GM19372 (cell line): ENCODE results near the gene CAPZA2.

Experiments used
- ATAC-seq: cut with Tn5 transposase; IDR thresholded peaks from one replicate; pipeline ENCODE4 v1.9.1; 2021; ENCODE audit warnings: mild to moderate bottlenecking, low read depth, moderate library complexity; ENCODE audit not compliant: unreplicated experiment

CAPZA2 gene

DNA sequence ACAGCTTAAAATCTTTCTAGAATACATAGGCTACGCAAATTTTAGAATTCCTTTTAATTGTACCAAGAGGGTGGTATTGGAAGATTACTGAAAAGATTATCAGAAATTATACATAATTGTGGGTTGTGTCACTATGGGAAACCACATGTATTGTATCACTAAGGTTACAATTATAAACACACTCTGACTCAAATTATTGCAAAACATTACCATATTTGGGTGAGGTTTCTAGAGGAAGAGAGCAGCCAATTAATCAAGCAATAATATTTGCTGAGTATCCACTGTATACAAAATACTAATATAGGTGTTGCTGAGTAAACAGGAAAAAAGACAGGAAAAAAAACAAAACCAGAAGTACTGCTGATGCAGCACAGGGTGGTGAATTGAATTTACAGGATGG is 3.1 kb upstream of the CAPZA2 start:
- ATAC-seq, result no peak

DNA sequence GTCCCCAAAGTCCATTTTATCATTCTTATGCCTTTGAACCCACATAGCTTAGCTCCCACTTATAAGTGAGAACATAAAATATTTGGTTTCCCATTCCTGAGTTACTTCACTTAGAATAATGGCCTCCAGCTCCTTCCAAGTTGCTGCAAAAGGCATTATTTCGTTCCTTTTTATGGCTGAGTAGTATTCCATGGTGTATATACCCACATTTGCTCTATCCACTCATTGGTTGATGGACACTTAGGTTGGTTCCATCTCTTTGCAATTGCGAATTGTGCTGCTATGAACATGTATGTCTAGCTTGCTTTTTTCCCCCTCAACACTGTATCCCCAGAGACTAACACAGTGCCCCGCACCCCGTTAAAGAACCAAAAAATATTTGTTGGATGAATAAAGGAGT is 670 bp upstream of the CAPZA2 start:
- ATAC-seq, result no peak

DNA sequence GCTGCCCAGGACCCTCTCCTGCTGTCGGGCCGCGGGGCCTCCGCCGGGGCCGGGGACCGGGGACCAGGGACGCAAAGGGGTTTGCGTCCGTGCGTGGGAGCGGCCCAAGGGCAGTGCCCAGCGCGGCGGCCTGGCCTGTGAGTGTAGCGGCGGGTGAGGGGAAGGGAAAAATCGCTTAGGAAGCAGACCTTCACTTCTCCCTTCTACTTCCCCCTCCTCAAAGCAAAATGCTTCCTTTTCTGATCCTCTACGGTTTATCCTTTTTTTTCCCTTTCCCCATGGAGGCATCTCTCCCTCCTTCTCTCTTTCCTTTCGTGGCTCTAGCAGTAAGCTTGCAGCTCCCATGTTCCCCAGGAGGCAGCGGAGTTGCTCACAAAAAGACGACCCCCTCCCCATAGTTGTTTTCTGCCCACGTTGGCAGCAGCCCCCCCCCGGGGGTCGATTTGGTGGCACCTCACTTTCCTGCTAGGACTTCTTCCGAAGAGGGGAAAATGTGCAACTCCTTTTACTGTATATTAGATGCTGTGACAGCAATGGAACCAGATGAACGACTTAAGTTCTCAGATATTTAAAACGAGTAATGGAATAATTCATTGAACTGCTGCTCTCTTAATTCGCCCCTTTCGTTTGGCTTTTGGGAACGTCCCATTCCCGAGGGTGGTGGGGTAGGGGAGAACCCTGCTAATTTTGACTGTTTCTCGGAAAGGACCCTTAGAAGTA is 724 bp downstream of the CAPZA2 start:
- peak; percentile 0 for ATAC-seq

DNA sequence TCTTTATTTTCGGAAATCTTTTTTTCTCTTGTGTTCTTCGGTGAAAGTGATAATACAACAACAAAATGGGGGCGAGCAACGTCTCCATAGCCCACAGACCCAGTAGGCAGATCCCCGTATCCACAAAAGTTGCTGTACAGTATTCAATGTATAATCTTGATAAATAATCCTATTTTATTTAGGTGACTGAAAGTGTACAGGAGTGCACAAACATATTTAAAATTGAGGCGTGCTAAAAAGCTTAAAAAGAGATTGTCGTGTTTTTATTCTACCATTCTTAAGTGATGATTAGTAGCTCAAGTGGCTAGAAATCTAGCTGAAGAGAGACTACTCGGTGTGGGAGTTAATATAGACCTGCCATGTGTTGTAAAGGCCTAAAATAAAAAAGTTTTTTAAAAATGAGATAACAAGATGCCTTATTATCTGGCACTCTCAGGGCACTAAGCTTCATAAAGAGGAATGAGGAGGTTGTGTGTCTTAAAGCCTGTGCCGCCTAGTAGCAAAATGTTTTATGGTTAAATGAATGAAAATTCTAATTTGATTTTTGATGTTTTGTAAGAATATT is 1.6 kb downstream of the CAPZA2 start:
- no peak for ATAC-seq

DNA sequence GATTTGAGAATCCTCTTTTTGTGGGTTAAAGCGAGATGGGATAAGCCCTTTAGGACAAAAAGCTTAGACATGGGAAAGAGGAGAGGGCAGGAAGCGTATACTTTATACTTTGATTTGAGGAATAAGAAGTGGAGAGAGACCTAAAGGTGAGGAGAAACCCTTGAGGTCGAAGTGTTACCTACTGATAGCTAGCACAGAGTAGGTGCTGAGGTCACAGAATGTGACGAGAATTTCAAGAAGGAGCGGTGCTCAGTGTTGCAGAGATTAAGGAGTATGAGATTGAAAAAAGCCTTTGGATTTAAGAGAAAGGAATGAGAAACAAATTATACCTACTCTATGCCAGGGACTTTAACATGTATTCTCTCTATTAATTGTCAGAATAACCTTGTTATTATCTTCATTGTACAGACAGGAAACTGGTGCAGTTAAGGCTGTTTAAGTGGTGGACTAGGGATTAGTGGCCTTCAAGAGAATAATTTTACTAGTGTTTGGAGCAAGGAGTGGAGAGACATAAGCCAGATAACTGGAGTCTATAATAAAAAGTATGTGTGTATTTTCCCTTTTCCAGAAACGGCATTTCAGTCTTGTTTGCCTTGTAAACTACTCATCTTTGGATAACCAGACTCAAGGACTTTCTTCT is 8.8 kb downstream of the CAPZA2 start:
- ATAC-seq, result no peak

DNA sequence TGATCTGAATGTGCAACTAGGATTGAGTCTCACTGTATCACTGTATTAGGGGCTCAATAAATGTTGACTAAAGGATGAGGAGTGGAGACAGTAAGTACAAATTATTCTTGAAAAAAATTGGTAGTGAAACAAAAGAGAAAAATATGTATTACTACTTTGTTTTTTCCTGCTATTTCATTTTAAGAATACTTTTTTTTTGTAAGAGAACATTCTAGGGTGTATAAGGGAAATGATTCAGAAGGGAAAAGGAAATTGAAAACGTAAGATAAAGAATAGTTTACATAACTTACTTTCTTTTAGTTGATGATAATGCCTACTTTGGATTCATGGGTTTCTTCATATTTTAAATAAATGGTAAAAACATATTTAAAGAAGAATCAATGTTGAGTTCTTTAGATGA is 9.6 kb downstream of the CAPZA2 start:
- ATAC-seq, result no peak

DNA sequence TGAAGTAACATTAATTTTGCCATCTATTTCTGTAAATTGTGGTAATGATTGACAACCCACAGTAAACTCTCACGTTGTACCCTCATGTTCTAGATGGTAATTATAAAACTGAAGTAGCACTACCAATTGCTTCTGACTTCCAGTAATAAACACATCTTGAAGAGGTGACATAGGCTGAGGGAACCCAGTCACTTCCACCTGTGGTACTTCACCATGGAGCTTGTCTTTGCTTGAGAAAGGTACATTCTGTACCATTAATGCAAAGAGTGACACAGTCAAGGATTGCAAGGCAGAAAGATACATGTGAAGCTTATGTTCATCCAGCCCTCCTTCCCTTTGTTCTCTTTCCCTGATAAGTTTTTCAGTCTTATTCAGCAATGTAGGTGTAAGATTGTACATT is 11.2 kb downstream of the CAPZA2 start:
- ATAC-seq, result no peak

DNA sequence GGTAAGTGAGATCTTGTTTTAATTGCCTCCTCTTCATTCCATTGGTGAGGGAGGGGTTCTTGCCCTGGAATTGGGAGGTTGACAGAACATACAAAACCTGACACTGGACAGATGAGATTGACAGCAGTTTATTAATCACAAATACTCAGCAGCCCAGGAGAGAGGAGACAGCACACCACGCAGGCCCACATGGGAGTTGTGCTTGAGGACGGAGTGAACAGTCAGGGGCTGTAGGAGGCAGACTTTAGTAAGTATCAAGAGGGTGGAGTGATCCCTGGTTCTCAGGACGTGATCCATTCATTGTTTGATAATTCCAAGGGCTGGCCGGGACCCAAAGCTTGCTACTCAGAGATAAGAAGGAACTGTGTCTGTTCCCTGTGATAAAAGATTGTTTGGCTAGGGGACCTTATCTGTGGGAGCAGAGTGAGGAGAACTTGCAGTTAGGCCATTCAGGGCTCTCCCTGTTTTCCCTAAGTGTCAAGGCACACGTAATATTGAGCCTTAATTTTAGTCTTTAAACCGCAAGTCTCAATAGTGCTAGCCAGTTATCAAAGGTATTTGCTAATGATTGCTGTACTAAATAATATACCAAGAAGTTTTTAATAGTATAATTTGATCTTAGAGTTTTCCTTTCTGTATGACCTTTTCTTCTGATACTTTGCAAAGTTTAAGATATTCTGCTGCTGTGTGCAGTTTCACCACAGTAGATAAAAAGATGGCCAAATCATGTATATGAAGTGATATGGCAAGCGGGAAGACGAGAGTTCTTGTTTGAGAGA is 14.5 kb downstream of the CAPZA2 start:
- no peak for ATAC-seq

DNA sequence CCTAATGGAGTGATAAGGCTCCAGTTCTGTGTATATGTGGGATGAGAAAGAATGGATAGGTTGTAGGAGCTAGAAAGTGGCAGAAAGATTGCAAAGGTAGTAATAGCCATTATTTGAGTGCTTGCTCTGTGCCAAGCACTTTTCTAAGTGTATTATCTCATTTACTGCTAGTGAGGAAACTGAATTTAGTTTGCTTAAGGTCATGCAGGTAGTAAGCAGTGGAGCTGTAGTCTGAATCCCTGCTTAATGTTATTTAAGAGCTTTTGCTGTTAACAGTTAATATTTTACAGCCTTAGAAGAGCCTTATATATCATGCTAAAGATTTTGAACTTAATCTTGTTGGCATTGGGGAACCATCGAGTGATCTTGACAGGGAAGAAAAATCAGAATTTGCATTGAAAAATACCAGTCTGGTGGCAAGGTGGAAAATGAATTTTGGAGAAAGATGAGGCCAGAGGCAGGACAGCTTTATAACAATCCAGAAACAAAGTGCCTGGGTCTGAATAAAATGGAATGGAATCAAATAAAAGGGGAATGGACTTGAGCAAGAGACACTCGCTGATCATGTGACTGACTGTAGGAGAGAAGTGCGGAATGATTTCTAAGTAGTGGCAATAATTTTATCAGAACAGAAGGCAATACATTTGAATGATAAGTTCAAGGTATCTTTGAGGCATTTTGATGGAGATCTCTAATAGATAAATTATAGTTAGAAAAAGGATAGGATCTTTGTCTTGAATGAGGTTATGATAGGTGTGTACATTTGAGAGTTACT is 15.2 kb downstream of the CAPZA2 start:
- no peak for ATAC-seq

DNA sequence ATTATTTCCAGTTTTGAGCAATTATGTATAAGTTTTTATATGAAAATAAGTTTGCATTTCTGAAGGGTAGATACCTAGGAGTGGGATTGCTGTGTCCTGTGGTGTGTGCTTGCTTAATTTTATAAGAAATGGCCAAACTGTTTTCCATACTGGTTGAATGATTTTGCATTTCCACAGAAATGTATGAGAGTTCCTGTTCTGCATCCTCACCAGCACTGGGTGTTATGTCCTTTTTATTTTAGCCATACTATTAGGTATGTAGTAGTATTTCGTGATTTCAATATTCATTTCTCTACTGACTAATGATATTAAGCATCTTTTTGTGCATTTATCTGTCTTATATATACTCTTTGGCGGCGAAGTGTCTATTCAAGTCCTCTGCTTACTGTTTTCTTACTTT is 22.3 kb downstream of the CAPZA2 start:
- ATAC-seq, result no peak

DNA sequence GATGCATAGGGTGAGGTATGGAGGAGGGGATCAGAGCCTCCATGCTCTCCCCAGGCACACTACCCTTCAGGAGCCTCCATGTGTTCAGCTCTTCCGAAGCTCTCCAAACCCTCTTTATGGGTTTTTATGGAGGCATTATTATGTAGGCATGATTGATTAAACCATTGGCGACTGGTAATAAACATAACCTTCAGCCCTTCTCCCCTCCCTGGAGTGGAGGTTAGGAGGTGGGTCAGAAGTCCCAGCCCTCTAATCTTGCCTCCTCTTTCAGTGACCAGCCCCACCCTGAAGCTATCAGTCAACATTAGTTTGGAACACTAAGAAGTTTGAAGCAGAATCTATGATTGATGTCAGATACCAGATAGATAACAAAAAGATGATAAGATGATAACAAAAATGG is 23.3 kb downstream of the CAPZA2 start:
- ATAC-seq, result no peak

DNA sequence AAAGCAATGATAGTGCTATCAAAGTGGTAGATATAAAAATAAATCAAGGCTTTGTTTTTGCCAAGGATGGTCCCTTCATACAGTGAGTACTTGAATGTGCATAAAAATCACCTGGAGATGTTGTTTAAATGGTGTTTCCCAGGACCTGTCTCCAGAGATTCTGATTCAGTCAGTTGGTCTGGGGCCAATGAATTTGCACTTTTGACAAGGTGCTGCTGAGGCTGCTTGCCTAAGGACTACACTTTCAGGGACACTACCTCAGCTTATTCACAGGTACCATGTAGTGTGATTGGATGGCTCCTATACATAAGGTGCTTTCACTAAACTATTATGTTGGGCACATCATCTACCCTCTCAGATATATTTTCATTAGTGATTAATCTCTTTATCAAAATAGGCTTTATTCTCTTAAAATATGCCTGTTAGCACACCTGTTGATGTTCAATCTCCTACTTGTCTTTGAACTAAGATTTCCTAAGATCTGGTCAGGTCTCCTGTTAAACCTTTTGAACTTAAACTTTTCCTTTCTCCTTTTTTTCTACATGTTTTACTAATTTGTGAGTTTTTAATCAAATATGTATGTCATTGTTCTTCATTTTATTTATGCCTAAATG is 24.3 kb downstream of the CAPZA2 start:
- ATAC-seq, result no peak

DNA sequence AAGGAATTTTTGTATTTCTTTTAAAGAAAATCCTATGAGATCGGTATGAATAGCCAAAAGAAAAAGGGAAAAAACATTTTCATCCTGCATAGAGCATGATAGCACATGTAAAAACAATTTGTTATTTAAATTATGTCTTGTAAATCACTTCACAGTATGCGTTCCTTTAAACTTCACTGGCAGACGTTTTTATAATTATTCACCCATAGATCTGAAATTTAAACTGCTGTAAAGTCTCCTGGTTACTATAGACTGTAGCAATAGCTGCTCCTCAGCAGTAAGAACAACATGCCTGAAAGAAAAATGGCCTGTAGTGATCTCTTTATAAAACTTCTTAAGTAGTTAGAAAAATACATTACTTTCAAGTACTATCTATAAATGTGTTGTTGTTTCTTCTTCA is 26.5 kb downstream of the CAPZA2 start:
- no peak for ATAC-seq

DNA sequence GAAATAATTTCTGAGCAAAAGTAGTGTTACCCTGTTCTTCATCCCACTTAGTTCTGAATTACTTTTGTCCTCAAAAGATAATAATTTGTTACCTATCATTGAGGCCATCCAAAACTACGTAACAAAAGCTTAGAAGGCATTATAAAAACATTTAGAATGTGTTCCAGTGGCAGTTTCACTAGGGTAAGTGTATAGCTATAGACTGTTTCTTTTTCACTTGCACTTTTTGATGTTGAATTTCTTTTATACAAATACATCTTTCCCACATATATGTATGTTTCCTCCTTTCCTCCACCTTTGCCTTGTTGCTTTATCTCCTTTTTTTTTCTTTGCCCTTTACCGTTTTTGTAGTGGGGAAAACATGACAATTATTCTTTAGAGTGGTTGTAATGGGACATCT is 33.5 kb downstream of the CAPZA2 start:
- no peak for ATAC-seq

DNA sequence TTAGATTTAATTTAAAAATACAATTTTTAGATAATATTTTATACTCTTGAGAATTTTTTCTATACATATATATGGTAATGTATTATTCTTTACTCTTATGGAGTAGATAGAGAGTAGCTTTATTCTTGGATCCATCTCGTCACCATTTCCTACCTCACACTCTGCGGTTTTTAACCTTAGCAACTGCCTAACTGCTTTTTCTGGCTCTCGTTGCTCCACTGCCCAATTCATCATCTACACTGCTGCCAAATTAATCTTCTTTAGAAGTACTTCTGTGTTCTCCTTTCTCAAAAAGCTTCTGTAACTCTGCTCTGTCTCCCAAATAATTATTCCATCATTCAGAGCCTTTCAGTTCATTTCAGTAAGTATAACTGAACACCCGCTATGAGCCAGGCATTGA is 35.3 kb downstream of the CAPZA2 start:
- no peak for ATAC-seq

DNA sequence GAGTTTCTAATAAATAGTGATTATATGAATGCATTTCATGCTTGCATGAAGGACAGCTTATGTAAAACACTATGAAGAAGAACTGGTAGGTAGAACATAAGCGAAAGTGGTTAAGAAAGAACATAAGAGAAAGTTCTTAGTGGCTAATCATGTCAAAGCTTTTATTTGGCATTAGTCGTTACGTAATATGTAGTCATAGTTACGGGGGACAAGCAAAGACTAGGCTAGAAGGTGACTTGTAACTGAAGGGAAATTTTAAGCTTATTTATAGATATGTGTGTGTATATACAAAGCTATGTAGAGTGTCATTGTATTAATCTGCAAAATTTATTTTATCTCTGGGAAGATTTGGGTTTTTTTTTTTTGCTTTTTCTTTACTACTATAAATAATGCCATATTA is 36.9 kb downstream of the CAPZA2 start:
- ATAC-seq, result no peak

DNA sequence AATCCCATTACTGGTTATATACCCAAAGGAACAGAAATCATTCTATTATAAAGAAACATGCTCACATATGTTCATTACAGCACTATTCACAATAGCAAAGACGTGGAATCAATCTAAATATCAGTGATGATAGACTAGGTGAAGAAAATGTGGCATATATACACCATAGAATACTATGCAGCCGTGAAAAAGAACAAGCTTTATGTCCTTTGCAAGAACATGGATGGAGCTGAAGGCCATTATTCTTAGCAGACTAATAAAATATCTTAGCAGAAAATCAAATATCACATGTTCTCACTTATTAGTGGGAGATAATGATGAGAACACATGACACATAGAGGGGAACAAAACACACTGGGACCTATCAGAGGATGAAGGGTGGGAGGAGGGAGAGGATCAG is 38.8 kb downstream of the CAPZA2 start:
- ATAC-seq, result no peak

DNA sequence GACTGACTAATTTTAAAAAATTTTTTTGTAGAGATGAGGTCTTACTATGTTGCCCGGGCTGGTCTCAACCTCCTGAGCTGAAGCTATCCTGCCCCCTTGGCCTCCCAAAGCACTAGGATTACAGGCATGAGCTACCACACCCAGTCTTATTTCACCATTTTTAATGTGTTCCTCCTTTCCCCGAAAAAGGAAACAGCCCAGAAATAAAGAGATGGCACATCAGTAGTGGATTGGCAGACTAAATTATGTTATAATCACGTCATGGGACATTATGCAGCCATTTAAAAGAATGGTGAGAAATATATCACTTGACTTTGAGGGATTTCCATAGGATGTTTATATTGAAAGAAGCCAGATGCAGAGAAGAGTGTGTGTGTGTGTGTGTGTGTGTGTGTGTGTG is 40.5 kb downstream of the CAPZA2 start:
- ATAC-seq, result no peak

DNA sequence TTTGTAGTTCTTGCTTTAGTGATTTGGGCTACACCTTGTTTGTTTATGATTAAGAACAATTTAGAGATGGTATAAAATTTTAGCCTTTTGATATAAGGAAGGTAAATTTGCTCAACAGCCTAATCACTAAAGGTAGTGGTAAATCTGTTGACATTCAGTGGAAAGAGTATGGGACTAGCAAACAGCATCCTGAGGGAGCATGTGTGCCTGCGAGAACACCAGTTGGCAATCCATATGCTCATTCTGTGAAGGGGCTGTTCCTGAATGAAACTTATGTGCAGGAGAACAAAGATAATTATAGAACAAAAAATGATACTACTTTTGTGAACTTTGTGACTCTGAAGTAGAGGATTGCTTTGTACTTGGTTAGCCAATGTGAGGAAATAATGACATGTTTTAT is 44.0 kb downstream of the CAPZA2 start:
- no peak for ATAC-seq

DNA sequence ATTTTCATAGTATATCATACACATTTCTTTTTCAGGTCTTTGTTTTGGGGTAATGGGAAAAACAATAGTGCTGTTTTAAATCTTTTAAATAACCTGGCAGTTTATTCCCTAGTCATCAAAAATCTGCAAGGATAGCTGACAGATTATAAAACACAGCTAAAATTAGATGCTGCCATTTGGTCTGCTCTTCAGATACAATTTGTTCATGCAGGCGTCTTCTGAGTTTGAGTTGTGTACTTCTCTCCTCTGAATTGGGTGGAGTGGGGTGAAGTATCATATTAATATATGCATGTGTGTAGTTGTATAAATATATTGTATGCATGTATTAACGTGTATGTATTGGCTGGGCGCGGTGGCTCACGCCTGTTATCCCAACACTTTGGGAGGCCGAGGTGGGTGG is 48.0 kb downstream of the CAPZA2 start:
- ATAC-seq, result no peak
